Occipital lobe (tissue), 2 donors: ENCODE data around the gene TP53I11. TPM values are rescaled to one million over a fixed set of nuclear protein-coding genes. Genes with fewer than 3 reads are reported as not detected.

Source experiments
- DNase-seq: peaks from one replicate; lab custom pipeline; 2025; lab: John Stamatoyannopoulos, UW
- total RNA-seq: library from RNA; depleted of rRNA; stranded (reverse); fragments of >200 nt; gene quantifications from one replicate; pipeline ENCODE4 v1.2.3, GENCODE V29; 2014

TP53I11 gene
- total RNA-seq, 1 donor from 2014 or later = 27.1 TPM

- DNase-seq = no peak
Measured at GRCh38 chr11:44978961-44979331, 28.3 kb upstream of the TP53I11 start.

- DNase-seq = no peak
Measured at GRCh38 chr11:44978274-44978960, 27.7 kb upstream of the TP53I11 start.

DNA sequence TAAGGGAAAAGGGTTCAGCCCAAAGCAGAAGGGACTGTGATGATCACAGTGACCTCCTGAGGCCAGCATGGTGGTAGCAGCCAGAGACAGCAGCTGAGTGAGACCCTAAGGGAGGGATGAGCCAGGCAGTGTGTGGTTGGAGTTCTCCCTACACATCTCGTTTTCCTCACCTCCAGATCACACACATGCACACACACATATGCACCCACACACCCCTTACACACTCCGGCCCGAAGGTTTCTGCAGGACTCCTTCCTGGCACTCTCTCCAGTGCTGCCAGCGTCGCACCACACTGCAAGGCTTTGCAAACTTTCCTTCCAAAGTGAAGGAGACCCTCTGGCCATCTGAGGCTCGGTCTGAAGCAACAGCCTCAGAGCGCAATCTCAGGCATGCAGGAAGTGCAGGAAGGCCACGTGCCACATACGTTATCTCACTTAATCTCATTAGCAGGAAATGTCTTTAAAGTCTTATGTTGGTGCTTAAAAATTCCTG lies 26.9 kb upstream of the TP53I11 start:
- DNase-seq = no peak

DNA sequence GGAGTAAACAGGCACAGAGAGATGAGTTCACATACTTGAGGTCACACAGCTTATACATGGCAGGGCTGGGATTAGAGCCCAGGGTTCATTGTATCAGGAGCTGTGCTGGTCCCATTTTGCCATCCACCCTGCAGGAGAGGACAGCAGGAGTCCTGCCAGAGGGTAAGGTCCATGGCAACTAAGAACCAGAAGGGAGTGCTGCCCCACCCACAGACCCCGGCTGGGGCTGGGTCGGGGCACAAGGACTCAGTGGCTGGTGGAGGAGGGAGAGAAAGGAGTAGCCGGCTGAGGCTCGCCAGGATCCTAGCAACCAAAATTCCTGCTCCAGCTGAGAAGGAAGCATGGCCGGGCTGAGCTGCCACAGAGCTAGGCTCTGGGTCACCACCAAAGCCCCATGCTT lies 25.9 kb upstream of the TP53I11 start:
- DNase-seq = no peak

GRCh38 chr11:44974402-44975000 lies 23.8 kb upstream of the TP53I11 start:
- DNase-seq = no peak

- DNase-seq = no peak
Measured at GRCh38 chr11:44973632-44974401, 23.1 kb upstream of the TP53I11 start.

GRCh38 chr11:44972746-44973435 lies 22.2 kb upstream of the TP53I11 start:
- DNase-seq = no peak

- no peak for DNase-seq
Measured at GRCh38 chr11:44971185-44971584, 20.5 kb upstream of the TP53I11 start.

- no peak for DNase-seq
Measured at GRCh38 chr11:44970293-44970692, 19.6 kb upstream of the TP53I11 start.

DNA sequence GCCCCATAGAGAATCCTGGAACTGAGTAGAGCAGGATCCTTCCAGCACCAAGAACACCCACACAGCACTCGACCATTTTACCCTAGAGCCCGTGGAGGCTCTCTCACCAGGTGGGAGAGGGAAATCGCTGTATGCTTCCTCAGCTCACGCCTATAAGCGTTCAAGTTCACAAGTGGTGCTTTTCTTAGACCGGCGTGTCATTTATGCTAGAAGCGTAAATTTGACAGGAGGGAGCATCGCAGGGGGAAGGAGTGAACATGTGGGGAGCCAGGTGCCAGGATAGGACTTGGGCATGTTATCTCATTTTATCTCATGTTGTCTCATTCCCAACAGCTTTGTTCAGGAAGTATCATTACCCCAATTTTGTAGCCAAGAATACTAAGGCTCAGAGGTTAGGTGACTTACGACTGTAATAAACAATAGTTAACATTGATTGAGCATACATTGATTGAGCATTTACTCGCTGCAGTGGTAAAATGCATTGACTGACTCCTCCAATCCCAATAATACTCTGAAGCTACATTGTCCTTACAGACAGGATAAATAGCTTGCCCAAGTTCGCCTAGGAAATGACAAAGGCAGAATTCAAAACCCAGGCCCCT lies 19.1 kb upstream of the TP53I11 start:
- DNase-seq = no peak

DNA sequence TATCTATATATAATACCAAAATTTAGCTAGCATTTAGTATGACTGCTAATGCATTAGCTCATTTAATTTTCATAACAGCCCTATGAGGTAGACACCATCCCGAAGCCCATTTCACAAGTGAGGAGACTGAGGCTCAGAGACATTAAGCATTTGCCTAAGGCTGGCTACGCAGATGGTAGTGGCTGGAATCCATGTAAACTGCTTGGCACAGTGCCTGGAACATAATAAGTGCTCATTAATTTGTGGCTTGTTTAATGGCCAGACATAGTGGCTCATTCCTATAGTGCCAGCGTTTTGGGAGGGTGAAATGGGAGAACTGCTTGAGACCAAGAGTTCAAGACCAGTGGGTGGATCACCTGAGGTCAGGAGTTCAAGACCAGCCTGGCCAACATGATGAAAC lies 17.8 kb upstream of the TP53I11 start:
- no peak for DNase-seq

- DNase-seq = no peak
Measured at GRCh38 chr11:44967930-44968496, 17.3 kb upstream of the TP53I11 start.

DNA sequence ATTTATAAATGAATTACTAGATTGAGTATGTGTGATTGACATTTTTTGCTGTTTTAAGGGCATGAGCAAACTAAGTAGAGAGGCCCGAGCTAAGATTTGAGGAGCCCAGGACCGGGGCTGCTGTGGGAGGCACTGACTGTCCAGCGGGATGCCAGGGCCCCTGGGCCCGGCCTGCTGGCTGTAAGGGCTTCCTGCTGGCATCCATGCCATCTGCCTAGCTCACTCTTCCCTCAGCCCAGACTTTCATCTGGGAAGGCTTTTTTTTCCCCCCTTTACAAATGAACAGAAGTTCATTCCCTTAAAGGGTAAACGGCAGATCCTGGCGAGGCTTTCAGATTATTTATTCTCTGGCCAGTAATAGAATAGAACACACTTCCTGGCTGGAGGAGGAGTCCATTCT lies 16.0 kb upstream of the TP53I11 start:
- DNase-seq = no peak

DNA sequence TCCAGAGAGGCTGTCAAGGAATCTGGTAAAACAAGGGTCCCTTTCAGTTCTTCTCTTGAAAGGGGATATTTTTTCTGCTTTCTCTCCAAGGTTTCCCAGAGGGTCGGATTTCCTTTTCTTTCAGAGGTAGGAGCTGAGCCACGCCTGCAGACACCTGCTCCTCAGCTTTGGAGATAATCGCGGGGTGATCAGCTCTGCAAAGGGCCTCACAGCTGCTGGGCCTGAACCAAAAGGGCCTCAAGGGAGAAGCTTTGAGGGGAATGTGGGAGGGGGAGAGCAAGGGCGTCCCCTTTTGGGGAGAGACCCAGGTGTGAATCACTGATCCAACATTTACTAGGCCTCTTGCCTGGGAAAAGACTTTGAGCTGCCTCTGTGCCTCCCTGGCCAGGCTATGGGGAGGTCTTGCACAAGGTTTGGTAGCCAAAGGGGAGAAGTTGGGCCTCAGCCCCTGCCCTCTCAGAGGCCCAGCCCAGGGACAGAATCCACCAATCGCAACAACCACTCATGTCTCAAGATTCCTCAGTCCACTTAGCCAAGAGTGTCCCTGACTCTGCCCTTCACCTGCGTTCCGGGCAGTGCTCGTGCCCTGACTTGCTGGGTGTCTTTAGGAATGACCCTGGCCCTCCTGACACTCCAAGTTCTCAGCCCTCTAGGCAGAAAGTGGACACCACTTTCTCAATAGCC lies 14.0 kb upstream of the TP53I11 start:
- DNase-seq = no peak

DNA sequence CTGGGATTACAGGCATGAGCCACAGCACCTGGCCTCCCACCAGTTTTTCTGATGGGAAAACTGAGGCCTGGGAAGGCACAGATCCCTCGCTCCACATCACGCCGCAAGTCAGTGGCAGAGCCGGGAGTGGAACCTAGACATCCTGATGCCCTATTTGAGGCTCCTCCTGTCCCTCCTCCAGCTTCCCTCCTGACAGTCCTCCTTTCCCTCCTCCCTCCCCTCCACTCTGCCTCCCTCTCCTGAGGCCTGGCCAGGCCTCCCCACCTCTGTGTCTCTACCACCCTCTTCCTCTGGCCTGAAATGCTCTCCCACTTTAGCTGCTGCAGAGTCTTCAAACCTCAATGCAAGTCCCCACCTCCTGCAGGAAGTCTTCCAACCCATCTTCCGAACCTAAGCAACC lies 13.3 kb upstream of the TP53I11 start:
- no peak for DNase-seq

DNA sequence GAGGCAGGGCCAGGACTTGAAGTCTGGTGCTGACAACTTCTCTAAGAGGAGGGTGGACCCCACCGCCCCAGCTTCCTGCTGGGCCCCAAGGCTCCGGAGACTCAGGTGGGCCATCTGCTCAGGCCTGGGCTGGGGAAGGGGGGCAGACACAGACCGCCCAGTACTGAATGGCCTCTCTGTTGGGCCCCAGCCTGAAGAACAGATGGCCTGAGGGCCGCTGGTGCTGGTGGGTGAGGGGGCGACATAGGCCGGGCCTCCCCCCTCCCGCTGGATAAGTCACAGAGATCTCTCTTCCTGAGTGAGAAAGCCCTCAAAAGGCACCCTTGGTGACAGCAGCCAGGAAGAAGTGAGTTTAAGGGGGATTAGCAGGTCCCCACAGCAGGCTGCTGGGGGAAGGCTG lies 12.5 kb upstream of the TP53I11 start:
- no peak for DNase-seq

GRCh38 chr11:44962464-44962863 lies 11.8 kb upstream of the TP53I11 start:
- no peak for DNase-seq

DNA sequence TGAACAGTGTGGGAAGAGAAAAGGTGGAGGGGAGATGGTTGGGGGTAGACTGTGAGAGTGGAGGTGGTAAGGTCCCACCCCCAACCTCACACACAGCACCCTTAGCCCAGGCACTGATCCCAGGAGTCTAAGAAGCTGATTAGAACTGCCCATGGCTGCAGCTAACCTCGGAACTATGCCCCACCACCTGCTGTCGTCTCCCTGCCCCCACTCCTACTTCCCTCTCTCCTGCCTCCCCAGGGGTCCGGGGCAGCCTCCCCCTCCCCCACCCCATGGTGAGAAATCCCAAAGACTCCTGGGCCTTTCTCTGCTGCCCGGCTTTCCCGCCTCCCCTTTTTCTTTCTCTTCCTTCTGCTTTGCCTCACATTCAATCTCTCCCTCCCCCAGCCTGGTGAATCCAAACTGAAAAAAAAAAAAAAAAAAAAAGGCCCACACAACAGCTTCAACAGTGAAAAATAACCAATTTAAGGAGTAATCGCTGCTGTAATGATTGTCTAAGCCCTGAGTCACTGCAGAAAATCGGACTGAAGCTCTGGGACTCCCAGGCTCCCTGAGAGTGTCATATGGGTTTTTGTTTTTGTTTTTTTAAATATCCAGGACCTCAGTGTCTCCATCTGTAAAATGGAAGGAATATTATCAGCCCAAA lies 9.6 kb upstream of the TP53I11 start:
- DNase-seq = no peak

- no peak for DNase-seq
Measured at GRCh38 chr11:44959064-44959463, 8.4 kb upstream of the TP53I11 start.
